HepG2 (cell line): ENCODE measurements around the gene MAFF. TPM values are rescaled to one million over a fixed set of nuclear protein-coding genes. Genes with fewer than 3 reads are reported as not detected.

Source experiments
- ATF3 ChIP-seq: sonication (generic); formaldehyde crosslinking; IDR thresholded peaks from 2 replicates; pipeline ENCODE4 v1.4.0; 2020; ENCODE audit warnings: missing genetic modification reagents
- BHLHE40 ChIP-seq: IDR thresholded peaks from 2 replicates; pipeline ENCODE4 v1.6.1; 2011; ENCODE audit warnings: low read length, improper control_type of control experiment
- CHD2 ChIP-seq: IDR thresholded peaks from 2 replicates; pipeline ENCODE4 v1.6.1; 2011; ENCODE audit warnings: low read depth, low read length, improper control_type of control experiment
- FLYWCH1 ChIP-seq: sonication (generic); formaldehyde crosslinking; IDR thresholded peaks from 2 replicates; pipeline ENCODE4 v1.8.1; 2023; ENCODE audit warnings: mild to moderate bottlenecking, missing genetic modification reagents
- FOSL2 ChIP-seq: sonication (generic); formaldehyde crosslinking; IDR thresholded peaks from 2 replicates; pipeline ENCODE4 v1.4.0; 2020; ENCODE audit warnings: missing genetic modification reagents
- FOXP4 ChIP-seq: sonication (generic); formaldehyde crosslinking; IDR thresholded peaks from 2 replicates; pipeline ENCODE4 v1.4.0; 2020; ENCODE audit warnings: missing genetic modification reagents
- JUND ChIP-seq: sonication (generic); formaldehyde crosslinking; IDR thresholded peaks from 2 replicates; pipeline ENCODE4 v1.8.0; 2022; ENCODE audit warnings: mild to moderate bottlenecking, missing genetic modification reagents
- KAT7 ChIP-seq: IDR thresholded peaks from 2 replicates; pipeline ENCODE4 v1.6.1; 2018; ENCODE audit warnings: borderline replicate concordance, missing compliant biosample characterization
- KDM1A ChIP-seq: IDR thresholded peaks from 2 replicates; pipeline ENCODE4 v1.6.1; 2016; ENCODE audit warnings: missing compliant biosample characterization
- RBAK ChIP-seq: sonication (generic); formaldehyde crosslinking; IDR thresholded peaks from 2 replicates; pipeline ENCODE4 v1.5.1; 2020; ENCODE audit warnings: mild to moderate bottlenecking, missing genetic modification reagents
- RCOR2 ChIP-seq: IDR thresholded peaks from 2 replicates; pipeline ENCODE4 v1.6.1; 2016; ENCODE audit warnings: missing biosample characterization, missing genetic modification reagents
- SP4 ChIP-seq: sonication (generic); formaldehyde crosslinking; IDR thresholded peaks from 2 replicates; pipeline ENCODE4 v1.8.1; 2023; ENCODE audit warnings: mild to moderate bottlenecking, missing genetic modification reagents
- SYNCRIP ChIP-seq: fragments of 200-400 bp; formaldehyde crosslinking; IDR thresholded peaks from 2 replicates; pipeline ENCODE4 v1.6.1; 2018; ENCODE audit warnings: mild to moderate bottlenecking, low read depth, low read length; ENCODE audit not compliant: insufficient read depth
- TEAD2 ChIP-seq: sonication (generic); formaldehyde crosslinking; IDR thresholded peaks from 2 replicates; pipeline ENCODE4 v1.9.0; 2021; ENCODE audit warnings: missing genetic modification reagents
- TFE3 ChIP-seq: IDR thresholded peaks from 2 replicates; pipeline ENCODE4 v1.6.1; 2016
- ZBTB7B ChIP-seq: sonication (generic); formaldehyde crosslinking; IDR thresholded peaks from 2 replicates; pipeline ENCODE4 v1.4.0; 2020; ENCODE audit warnings: missing genetic modification reagents
- ZHX1 ChIP-seq: sonication (generic); formaldehyde crosslinking; IDR thresholded peaks from 2 replicates; pipeline ENCODE4 v1.8.1; 2022; ENCODE audit warnings: low read depth, mild to moderate bottlenecking, missing genetic modification reagents
- ZKSCAN8 ChIP-seq: IDR thresholded peaks from 2 replicates; pipeline ENCODE4 v1.6.1; 2016; ENCODE audit warnings: borderline replicate concordance, missing genetic modification reagents, missing compliant biosample characterization
- ZNF136 ChIP-seq: sonication (generic); formaldehyde crosslinking; IDR thresholded peaks from 2 replicates; pipeline ENCODE4 v1.8.1; 2022; ENCODE audit warnings: low read depth, mild to moderate bottlenecking, moderate library complexity, missing genetic modification reagents
- ZNF292 ChIP-seq: sonication (generic); formaldehyde crosslinking; IDR thresholded peaks from 2 replicates; pipeline ENCODE4 v1.8.1; 2022; ENCODE audit warnings: mild to moderate bottlenecking, low read depth, missing genetic modification reagents, borderline replicate concordance
- ZSCAN25 ChIP-seq: sonication (generic); formaldehyde crosslinking; IDR thresholded peaks from 2 replicates; pipeline ENCODE4 v1.8.0; 2022; ENCODE audit warnings: mild to moderate bottlenecking, missing genetic modification reagents
- polyA plus RNA-seq, 8 experiments: library from polyadenylated mRNA; depleted of rRNA in 3 of 8; stranded (reverse) in 7 of 8; unstranded in 1 of 8; fragments of >200 nt; fragmentation: Illumina TruSeq in 4 of 8; extraction: Trizol in 4 of 8; gene quantifications; 2 replicates each; pipeline versions ENCODE4 v1.2.1 to v1.2.3, GENCODE V29; 2011 to 2016; ENCODE audit warnings: low read depth in 4 of 8, missing spikeins in 1 of 8, mixed read lengths in 1 of 8; ENCODE audit not compliant: insufficient read depth in 1 of 8
- total RNA-seq, 5 experiments: library from RNA; depleted of rRNA; stranded (reverse); fragments of >200 nt; fragmentation: Illumina TruSeq; extraction: Trizol; gene quantifications; 2 replicates each; pipeline ENCODE4 v1.2.3, GENCODE V29; 2016; ENCODE audit warnings: low read depth in 1 of 5

MAFF gene
- total and polyA plus RNA-seq, 2 of the 13 experiments (the other 11 are each of a cell fraction or from before 2014, with no cell fraction given), result 5.4 to 14.3 TPM

- TF ChIP-seq TFE3 (CRISPR knock-in tag), result 0 out of 2 replicates have a peak, but pooled peaks have one; percentile 10
- no peak for TF ChIP-seq TEAD2 (CRISPR knock-in tag)
- no peak for TF ChIP-seq FLYWCH1 (CRISPR knock-in tag)
- no peak for TF ChIP-seq KAT7 (CRISPR knock-in tag)
- TF ChIP-seq KDM1A (CRISPR knock-in tag), result no peak
- no peak for TF ChIP-seq ZBTB7B (CRISPR knock-in tag)
- TF ChIP-seq ATF3 (CRISPR knock-in tag), result peak; percentile 82; the same call in 1 of the 2 replicates
- TF ChIP-seq ZNF136, result no peak
- peak; percentile 79 for TF ChIP-seq FOSL2 (CRISPR knock-in tag)
- no peak for TF ChIP-seq SP4 (CRISPR knock-in tag)
- TF ChIP-seq BHLHE40, result 0 out of 2 replicates have a peak, but pooled peaks have one; percentile 39
- TF ChIP-seq ZHX1 (CRISPR knock-in tag), result 0 out of 2 replicates have a peak, but pooled peaks have one; percentile 37
- no peak for TF ChIP-seq SYNCRIP
- TF ChIP-seq JUND (CRISPR knock-in tag), result peak; percentile 60
- no peak for TF ChIP-seq RBAK (CRISPR knock-in tag)
- TF ChIP-seq ZNF292 (CRISPR knock-in tag), result 0 out of 2 replicates have a peak, but pooled peaks have one; percentile 44
- TF ChIP-seq CHD2, result no peak
- TF ChIP-seq RCOR2 (CRISPR knock-in tag), result no peak
- peak; percentile 44; the same call in 1 of the 2 replicates for TF ChIP-seq FOXP4 (CRISPR knock-in tag)
- no peak for TF ChIP-seq ZSCAN25
- TF ChIP-seq ZKSCAN8 (CRISPR knock-in tag), result no peak
Measured at GRCh38 chr22:38172832-38173640, 28.8 kb upstream of the MAFF start (continued).
